ENCODE data around the gene NOLC1. TPM values are rescaled to one million over a fixed set of nuclear protein-coding genes. Genes with fewer than 3 reads are reported as not detected.

The NOLC1 gene
- total and polyA plus RNA-seq, 2 of the 13 experiments (the other 11 are each of a cell fraction or from before 2014, with no cell fraction given), result 50.6 to 81.0 TPM

GRCh38 chr10:102119417-102120141, 32.6 kb upstream of the NOLC1 start (continued):
- TF ChIP-seq, protein P1, sequence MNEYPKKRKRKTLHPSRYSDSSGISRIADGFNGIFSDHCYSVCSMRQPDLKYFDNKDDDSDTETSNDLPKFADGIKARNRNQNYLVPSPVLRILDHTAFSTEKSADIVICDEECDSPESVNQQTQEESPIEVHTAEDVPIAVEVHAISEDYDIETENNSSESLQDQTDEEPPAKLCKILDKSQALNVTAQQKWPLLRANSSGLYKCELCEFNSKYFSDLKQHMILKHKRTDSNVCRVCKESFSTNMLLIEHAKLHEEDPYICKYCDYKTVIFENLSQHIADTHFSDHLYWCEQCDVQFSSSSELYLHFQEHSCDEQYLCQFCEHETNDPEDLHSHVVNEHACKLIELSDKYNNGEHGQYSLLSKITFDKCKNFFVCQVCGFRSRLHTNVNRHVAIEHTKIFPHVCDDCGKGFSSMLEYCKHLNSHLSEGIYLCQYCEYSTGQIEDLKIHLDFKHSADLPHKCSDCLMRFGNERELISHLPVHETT (CRISPR knock-in tag; conservative IDR thresholded peaks at IDR 0.05), result no peak
- TF ChIP-seq ZNF337 (CRISPR knock-in tag; IDR thresholded peaks at IDR 0.05; ENCODE audit: borderline replicate concordance, low read depth) (no peak), ZNF343 (CRISPR knock-in tag; IDR thresholded peaks at IDR 0.05) (no peak), ZNF282 (IDR thresholded peaks at IDR 0.05; ENCODE audit: partially characterized antibody) (no peak), ZNF253 (CRISPR knock-in tag; IDR thresholded peaks at IDR 0.05; ENCODE audit: borderline replicate concordance) (no peak), ZSCAN31 (CRISPR knock-in tag; IDR thresholded peaks at IDR 0.05; ENCODE audit: low read depth) (no peak), MAFK (conservative IDR thresholded peaks at IDR 0.05 in 1 of 2, IDR thresholded peaks at IDR 0.05 in 1 of 2; ENCODE audit: low read length in 2 of 2) (no peak), MTF2 (CRISPR knock-in tag; IDR thresholded peaks at IDR 0.05; ENCODE audit: borderline replicate concordance) (0 out of 2 replicates have a peak, but pooled peaks have one; percentile 14), KMT2B (CRISPR knock-in tag; IDR thresholded peaks at IDR 0.05) (no peak), NCOA1 (CRISPR knock-in tag; IDR thresholded peaks at IDR 0.05) (no peak), SP2 (CRISPR knock-in tag; IDR thresholded peaks at IDR 0.05) (peak; percentile 62), ZNF737 (CRISPR knock-in tag; IDR thresholded peaks at IDR 0.05; ENCODE audit: borderline replicate concordance) (no peak), SYNCRIP (IDR thresholded peaks at IDR 0.05; ENCODE audit: insufficient read depth, low read depth, low read length) (no peak), GATAD1 (CRISPR knock-in tag; IDR thresholded peaks at IDR 0.05) (no peak), ZNF12 (CRISPR knock-in tag; IDR thresholded peaks at IDR 0.05) (no peak), KAT7 (CRISPR knock-in tag; IDR thresholded peaks at IDR 0.05; ENCODE audit: borderline replicate concordance) (0 out of 2 replicates have a peak, but pooled peaks have one; percentile 13), CSRNP1 (CRISPR knock-in tag; IDR thresholded peaks at IDR 0.05) (no peak), GLMP (CRISPR knock-in tag; IDR thresholded peaks at IDR 0.05; ENCODE audit: borderline replicate concordance) (no peak), ATF7 (IDR thresholded peaks at IDR 0.05) (no peak), ATF7 (CRISPR knock-in tag; IDR thresholded peaks at IDR 0.05) (no peak)
- TF ChIP-seq, protein P2, sequence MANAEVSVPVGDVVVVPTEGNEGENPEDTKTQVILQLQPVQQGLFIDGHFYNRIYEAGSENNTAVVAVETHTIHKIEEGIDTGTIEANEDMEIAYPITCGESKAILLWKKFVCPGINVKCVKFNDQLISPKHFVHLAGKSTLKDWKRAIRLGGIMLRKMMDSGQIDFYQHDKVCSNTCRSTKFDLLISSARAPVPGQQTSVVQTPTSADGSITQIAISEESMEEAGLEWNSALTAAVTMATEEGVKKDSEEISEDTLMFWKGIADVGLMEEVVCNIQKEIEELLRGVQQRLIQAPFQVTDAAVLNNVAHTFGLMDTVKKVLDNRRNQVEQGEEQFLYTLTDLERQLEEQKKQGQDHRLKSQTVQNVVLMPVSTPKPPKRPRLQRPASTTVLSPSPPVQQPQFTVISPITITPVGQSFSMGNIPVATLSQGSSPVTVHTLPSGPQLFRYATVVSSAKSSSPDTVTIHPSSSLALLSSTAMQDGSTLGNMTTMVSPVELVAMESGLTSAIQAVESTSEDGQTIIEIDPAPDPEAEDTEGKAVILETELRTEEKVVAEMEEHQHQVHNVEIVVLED (CRISPR knock-in tag; IDR thresholded peaks at IDR 0.05; ENCODE audit: borderline replicate concordance), result 0 out of 2 replicates have a peak, but pooled peaks have one; percentile 0
- TF ChIP-seq, protein P3, sequence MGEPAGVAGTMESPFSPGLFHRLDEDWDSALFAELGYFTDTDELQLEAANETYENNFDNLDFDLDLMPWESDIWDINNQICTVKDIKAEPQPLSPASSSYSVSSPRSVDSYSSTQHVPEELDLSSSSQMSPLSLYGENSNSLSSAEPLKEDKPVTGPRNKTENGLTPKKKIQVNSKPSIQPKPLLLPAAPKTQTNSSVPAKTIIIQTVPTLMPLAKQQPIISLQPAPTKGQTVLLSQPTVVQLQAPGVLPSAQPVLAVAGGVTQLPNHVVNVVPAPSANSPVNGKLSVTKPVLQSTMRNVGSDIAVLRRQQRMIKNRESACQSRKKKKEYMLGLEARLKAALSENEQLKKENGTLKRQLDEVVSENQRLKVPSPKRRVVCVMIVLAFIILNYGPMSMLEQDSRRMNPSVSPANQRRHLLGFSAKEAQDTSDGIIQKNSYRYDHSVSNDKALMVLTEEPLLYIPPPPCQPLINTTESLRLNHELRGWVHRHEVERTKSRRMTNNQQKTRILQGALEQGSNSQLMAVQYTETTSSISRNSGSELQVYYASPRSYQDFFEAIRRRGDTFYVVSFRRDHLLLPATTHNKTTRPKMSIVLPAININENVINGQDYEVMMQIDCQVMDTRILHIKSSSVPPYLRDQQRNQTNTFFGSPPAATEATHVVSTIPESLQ (CRISPR knock-in tag; conservative IDR thresholded peaks at IDR 0.05), result no peak

Data from HepG2 (cell line).